HUES6 (cell line): ENCODE results near the gene PMS2.

Source experiments
- H3K27ac ChIP-seq: 2 replicates; pipeline ENCODE4 v1.7.0; 2013; ENCODE audit warnings: low read depth, mild to moderate bottlenecking, low read length, inconsistent platforms
- H3K27me3 ChIP-seq: 2 replicates; pipeline ENCODE4 v1.6.1; 2013; ENCODE audit warnings: low read length; ENCODE audit not compliant: control insufficient read depth, insufficient read depth
- H3K36me3 ChIP-seq: 2 replicates; pipeline ENCODE4 v1.6.1; 2013; ENCODE audit warnings: low read length; ENCODE audit not compliant: control insufficient read depth, insufficient read depth
- H3K4me1 ChIP-seq: 2 replicates; pipeline ENCODE4 v1.6.1; 2013; ENCODE audit warnings: low read length; ENCODE audit not compliant: control insufficient read depth, insufficient read depth
- H3K4me3 ChIP-seq: 2 replicates; pipeline ENCODE4 v1.5.1; 2013; ENCODE audit warnings: low read depth, low read length
- H3K9ac ChIP-seq: one replicate; pipeline ENCODE4 v1.6.1; 2013; ENCODE audit warnings: mild to moderate bottlenecking, low read length
- H3K9me3 ChIP-seq: 2 replicates; pipeline ENCODE4 v1.6.1; 2013; ENCODE audit warnings: low read depth, low read length; ENCODE audit not compliant: control insufficient read depth, insufficient read depth

The PMS2 gene

GRCh38 chr7:6028563-6028962 lies 19.7 kb upstream of the PMS2 start:
- Histone ChIP-seq H3K9ac (no peak overlapping the region), H3K27ac (no peak overlapping the region), H3K27me3 (no peaks in the 10 kb centered on the region), H3K36me3 (peaks cover 90% of the 10 kb centered on the region), H3K4me3 (no peak overlapping the region), H3K9me3 (no peaks in the 10 kb centered on the region), H3K4me1 (no peaks in the 10 kb centered on the region)

- H3K4me1 ChIP-seq: no peaks in the 10 kb centered on the region
Observed at GRCh38 chr7:6027806-6028365, 19.0 kb upstream of the PMS2 start.

DNA sequence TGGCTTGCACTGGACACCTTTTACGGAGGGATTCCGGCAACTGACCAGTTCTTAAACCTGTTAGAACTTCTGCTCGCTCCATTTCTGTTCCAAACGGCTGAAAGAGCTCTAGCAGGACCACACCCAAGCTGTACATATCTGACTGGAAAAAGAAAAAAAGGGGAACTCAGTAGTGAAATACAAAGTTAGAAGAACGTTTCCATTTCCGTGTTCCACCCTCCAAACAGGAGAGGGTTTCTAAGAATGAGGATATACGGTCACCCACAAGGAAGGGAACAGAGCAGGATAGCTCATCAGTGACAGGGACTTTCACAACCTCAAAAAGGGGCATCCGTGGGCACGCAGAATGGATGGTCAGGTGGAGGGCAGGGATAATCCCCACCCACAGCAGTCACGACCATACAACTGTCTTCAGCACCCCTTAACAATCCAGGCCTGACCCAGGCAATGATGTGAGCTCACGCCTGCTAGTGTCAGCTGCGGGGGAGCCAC lies 18.0 kb upstream of the PMS2 start:
- no peak overlapping the region for H3K4me3 ChIP-seq
- H3K9ac ChIP-seq: no peak overlapping the region
- no peaks in the 10 kb centered on the region for H3K9me3 ChIP-seq
- H3K27ac ChIP-seq: no peak overlapping the region
- no peaks in the 10 kb centered on the region for H3K27me3 ChIP-seq
- H3K4me1 ChIP-seq: no peaks in the 10 kb centered on the region
- peaks cover 94% of the 10 kb centered on the region for H3K36me3 ChIP-seq

More at GRCh38 chr7:6027806-6028365, 19.0 kb upstream of the PMS2 start:
- H3K9me3 ChIP-seq: no peaks in the 10 kb centered on the region
- H3K27ac ChIP-seq: no peak overlapping the region
- H3K36me3 ChIP-seq: peaks cover 92% of the 10 kb centered on the region
- H3K4me3 ChIP-seq: no peak overlapping the region
- H3K9ac ChIP-seq: no peak overlapping the region
- no peaks in the 10 kb centered on the region for H3K27me3 ChIP-seq

DNA sequence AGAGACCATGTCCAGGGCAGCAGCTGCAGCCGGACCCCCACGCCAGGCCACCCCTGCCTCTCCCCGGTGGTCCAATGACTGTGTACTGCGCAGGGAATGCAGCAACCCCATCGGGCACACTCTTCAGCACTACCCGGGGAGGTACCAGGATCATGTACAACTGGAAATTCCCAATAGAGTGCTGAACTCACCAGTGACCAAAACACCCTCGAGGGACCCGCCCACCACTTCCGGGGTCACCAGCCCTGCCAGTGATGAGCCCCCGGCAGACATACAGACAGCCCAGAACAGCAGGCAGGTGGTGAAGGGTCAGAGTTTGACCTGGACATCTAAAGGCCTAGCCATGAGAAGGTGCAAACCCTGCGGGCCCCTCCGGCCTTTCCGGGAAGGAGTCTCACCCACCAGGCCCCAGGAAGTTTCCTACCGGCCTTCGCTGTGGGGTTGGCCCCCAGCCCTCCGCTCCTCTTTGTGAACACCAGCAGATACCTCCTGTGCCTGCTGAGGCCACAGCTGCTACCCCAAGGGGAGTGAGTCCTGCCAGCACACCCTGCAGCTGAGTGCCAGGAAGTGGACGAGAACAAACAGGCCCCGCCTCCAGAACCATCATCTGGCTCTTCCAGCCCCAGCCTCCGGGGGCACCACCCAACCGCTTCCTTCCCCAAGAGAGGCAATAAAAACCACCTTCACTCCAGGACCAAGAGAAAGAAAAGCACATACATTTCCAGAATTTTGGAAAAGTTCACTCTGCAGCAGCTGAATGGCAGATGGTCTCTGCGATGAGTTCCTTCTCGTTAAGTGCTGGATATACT lies 17.4 kb upstream of the PMS2 start:
- Histone ChIP-seq H3K4me3 (no peak overlapping the region), H3K36me3 (peaks cover 95% of the 10 kb centered on the region), H3K9ac (no peak overlapping the region), H3K4me1 (no peaks in the 10 kb centered on the region), H3K9me3 (no peaks in the 10 kb centered on the region), H3K27me3 (no peaks in the 10 kb centered on the region), H3K27ac (no peak overlapping the region)

DNA sequence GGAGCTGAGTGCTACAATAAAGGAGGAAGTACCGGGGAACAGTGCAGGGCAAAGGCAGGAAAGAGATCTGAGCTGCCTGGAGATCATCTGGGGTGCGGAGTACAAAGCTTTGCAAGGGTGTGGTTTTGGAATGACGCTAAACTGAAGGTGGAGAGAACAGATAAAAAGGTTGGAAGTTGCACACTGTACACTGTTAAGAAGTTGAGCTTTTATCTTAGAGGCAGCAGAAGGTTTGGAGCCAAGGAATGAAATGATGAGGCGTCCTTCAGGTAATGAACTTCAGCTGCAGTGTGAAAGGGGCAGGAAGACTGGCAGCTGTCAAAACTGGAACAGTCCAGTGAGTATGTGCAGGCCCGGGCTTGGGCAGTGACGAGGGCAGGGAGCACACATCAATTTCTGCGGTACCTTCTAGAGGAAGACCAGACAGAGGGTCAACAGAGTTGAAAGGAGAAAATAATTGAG lies 15.2 kb upstream of the PMS2 start:
- Histone ChIP-seq H3K4me1 (no peaks in the 10 kb centered on the region), H3K9me3 (no peaks in the 10 kb centered on the region), H3K9ac (no peak overlapping the region), H3K27ac (no peak overlapping the region), H3K36me3 (peaks cover 99% of the 10 kb centered on the region), H3K4me3 (no peak overlapping the region), H3K27me3 (no peaks in the 10 kb centered on the region)

- Histone ChIP-seq H3K4me3 (no peak overlapping the region), H3K27ac (no peak overlapping the region), H3K4me1 (no peaks in the 10 kb centered on the region), H3K27me3 (no peaks in the 10 kb centered on the region), H3K9me3 (no peaks in the 10 kb centered on the region), H3K9ac (no peak overlapping the region), H3K36me3 (peaks cover 94% of the 10 kb centered on the region)
Observed at GRCh38 chr7:6022707-6023106, 13.9 kb upstream of the PMS2 start.

DNA sequence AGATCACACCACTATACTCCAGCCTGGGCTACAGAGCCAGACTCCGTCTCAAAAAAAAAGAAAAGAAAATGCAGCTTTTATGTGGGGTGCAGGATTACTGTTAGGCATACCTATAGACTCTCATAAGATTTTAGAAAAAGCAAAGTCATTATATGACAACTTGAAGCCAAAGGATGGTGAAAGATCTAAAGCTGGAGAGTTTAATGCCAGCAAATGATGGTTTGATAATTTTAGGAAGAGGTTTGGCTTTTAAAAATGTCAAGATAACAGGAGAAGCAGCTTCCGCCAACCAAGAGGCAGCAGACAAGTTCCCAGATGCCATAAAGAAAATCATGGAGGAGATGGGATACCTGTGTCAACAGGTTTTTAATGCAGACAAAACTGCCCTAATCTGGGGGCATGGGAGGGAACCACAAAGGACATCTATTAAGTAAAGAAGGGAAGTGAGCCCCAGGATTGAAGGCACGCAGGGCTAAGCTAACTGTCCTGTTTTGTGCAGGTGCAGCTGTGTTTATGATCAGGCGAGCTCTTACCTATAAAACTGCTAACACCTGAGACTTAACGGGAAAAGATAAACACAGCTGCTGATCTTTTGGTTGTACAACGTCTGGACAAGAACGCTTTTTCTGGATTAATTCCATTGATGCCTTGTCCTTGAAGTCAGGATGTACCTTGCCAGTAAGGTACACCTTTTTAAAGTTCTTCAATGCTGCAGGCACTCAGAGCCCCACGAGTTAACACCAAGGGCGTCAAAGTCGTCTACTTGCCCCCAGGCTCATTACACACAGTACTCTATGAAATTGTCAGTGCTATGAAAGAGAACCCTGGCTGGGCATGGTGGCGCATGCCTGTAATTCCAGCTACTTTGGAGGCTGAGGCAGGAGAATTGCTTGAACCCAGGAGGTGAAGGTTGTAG lies 11.8 kb upstream of the PMS2 start:
- no peak overlapping the region for H3K9ac ChIP-seq
- H3K27me3 ChIP-seq: no peaks in the 10 kb centered on the region
- H3K36me3 ChIP-seq: peaks cover 94% of the 10 kb centered on the region
- H3K4me3 ChIP-seq: no peak overlapping the region
- no peaks in the 10 kb centered on the region for H3K4me1 ChIP-seq
- no peaks in the 10 kb centered on the region for H3K9me3 ChIP-seq
- H3K27ac ChIP-seq: no peak overlapping the region; the same call in 1 of the 2 replicates

- Histone ChIP-seq H3K9me3 (no peaks in the 10 kb centered on the region), H3K4me3 (no peak overlapping the region), H3K4me1 (no peaks in the 10 kb centered on the region), H3K27me3 (no peaks in the 10 kb centered on the region), H3K27ac (no peak overlapping the region), H3K9ac (no peak overlapping the region), H3K36me3 (peaks cover 84% of the 10 kb centered on the region)
Observed at GRCh38 chr7:6016653-6016966, 7.8 kb upstream of the PMS2 start.

GRCh38 chr7:6015917-6016652 lies 7.2 kb upstream of the PMS2 start:
- no peak overlapping the region for H3K4me3 ChIP-seq
- H3K9ac ChIP-seq: no peak overlapping the region
- H3K27me3 ChIP-seq: no peaks in the 10 kb centered on the region
- peaks cover 84% of the 10 kb centered on the region for H3K36me3 ChIP-seq
- H3K4me1 ChIP-seq: no peaks in the 10 kb centered on the region
- H3K27ac ChIP-seq: no peak overlapping the region
- no peaks in the 10 kb centered on the region for H3K9me3 ChIP-seq

GRCh38 chr7:6012355-6013104 lies 3.7 kb upstream of the PMS2 start:
- H3K27ac ChIP-seq: no peak overlapping the region
- H3K27me3 ChIP-seq: no peaks in the 10 kb centered on the region
- H3K4me3 ChIP-seq: no peak overlapping the region
- peaks cover 60% of the 10 kb centered on the region for H3K36me3 ChIP-seq
- peak overlapping the region; percentile 37 for H3K9ac ChIP-seq
- no peaks in the 10 kb centered on the region for H3K9me3 ChIP-seq
- peaks cover 4% of the 10 kb centered on the region; the same call in 1 of the 2 replicates for H3K4me1 ChIP-seq
